K562 (cell line): ENCODE measurements around the gene HIVEP3. TPM values are rescaled to one million over a fixed set of nuclear protein-coding genes. Genes with fewer than 3 reads are reported as not detected.

Experiments used
- ATF4 ChIP-seq: fragments of 450-650 bp; formaldehyde crosslinking; IDR thresholded peaks from 2 replicates; pipeline ENCODE4 v1.4.0; 2022; ENCODE audit warnings: mild to moderate bottlenecking, moderate library complexity
- CEBPG ChIP-seq, 3 experiments: fragments of 200-800 bp in 1 of 3; sonication (Bioruptor generic) in 1 of 3; sonication (generic) in 1 of 3; formaldehyde crosslinking in 1 of 3; IDR thresholded peaks in 2 of 3; conservative IDR thresholded peaks in 1 of 3; 2 replicates each; pipeline versions ENCODE4 v1.6.1 to v1.8.0; 2016 to 2022; ENCODE audit warnings: missing compliant biosample characterization in 2 of 3, missing genetic modification characterization in 2 of 3, mild to moderate bottlenecking in 1 of 3, missing genetic modification reagents in 1 of 3
- CHD4 ChIP-seq: fragments of 200-600 bp; sonication (generic); IDR thresholded peaks from 3 replicates; pipeline ENCODE4 v1.6.1; 2012; ENCODE audit warnings: low read depth, mild to moderate bottlenecking, mixed read lengths, low read length, inconsistent platforms; ENCODE audit not compliant: insufficient read depth, insufficient replicate concordance, poor library complexity, severe bottlenecking
- GTF2B ChIP-seq: IDR thresholded peaks from 2 replicates; pipeline ENCODE4 v1.6.1; 2011; ENCODE audit not compliant: insufficient read length; ENCODE audit errors: extremely low read depth
- KDM5B ChIP-seq: fragments of 200-600 bp; sonication (generic); IDR thresholded peaks from 2 replicates; pipeline ENCODE4 v1.6.1; 2012; ENCODE audit warnings: low read depth, mild to moderate bottlenecking, moderate library complexity, low read length, control low read depth, inconsistent platforms; ENCODE audit not compliant: insufficient replicate concordance
- LARP7 ChIP-seq: fragments of 450-650 bp; IDR thresholded peaks from 2 replicates; pipeline ENCODE4 v1.6.1; 2016
- POLR2H ChIP-seq: IDR thresholded peaks from 2 replicates; pipeline ENCODE4 v1.6.1; 2016; ENCODE audit warnings: missing genetic modification characterization, low read depth, mild to moderate bottlenecking, control low read depth, missing compliant biosample characterization, moderate library complexity
- SRSF3 ChIP-seq: fragments of 200-400 bp; formaldehyde crosslinking; IDR thresholded peaks from 2 replicates; pipeline ENCODE4 v1.6.1; 2016; ENCODE audit warnings: mild to moderate bottlenecking, low read length, moderate library complexity; ENCODE audit not compliant: insufficient read depth
- ZNF143 ChIP-seq: sonication (generic); formaldehyde crosslinking; IDR thresholded peaks from 2 replicates; pipeline ENCODE4 v1.9.0; 2022; ENCODE audit warnings: mild to moderate bottlenecking, missing genetic modification reagents
- polyA plus RNA-seq, 8 experiments: library from polyadenylated mRNA; depleted of rRNA in 4 of 8; stranded (reverse) in 5 of 8; unstranded in 3 of 8; fragments of >200 nt; fragmentation: Nextera tagmentation in 2 of 8; fragmentation: Illumina TruSeq in 1 of 8; extraction: Ambion mirVana in 2 of 8; extraction: Trizol in 1 of 8; gene quantifications; 2 replicates each; pipeline versions ENCODE4 v1.2.1 to v1.2.3, GENCODE V29; 2011 to 2014; ENCODE audit warnings: inconsistent platforms in 1 of 8, missing spikeins in 1 of 8
- total RNA-seq, 7 experiments: library from RNA; depleted of rRNA in 6 of 7; stranded (reverse); fragments of >200 nt in 6 of 7; fragmentation: Illumina TruSeq in 2 of 7; extraction: Trizol in 2 of 7; gene quantifications; 2 replicates each; pipeline versions ENCODE4 v1.2.1 to v1.2.3, GENCODE V29; 2011 to 2021; ENCODE audit warnings: low replicate concordance in 1 of 7

The HIVEP3 gene
- total and polyA plus RNA-seq, 9 of the 15 experiments (the other 6 are each of a cell fraction or from before 2014, with no cell fraction given): 0.09 to 0.58 (median 0.34) TPM; not detected in 1

GRCh38 chr1:41718497-41718896 is 200.2 kb downstream of the HIVEP3 start (continued):
- TF ChIP-seq POLR2H: no peak
- TF ChIP-seq KDM5B: no peak
- TF ChIP-seq CEBPG (CRISPR knock-in tag; IDR thresholded peaks at IDR 0.05): no peak
- no peak for TF ChIP-seq CEBPG (tag; conservative IDR thresholded peaks at IDR 0.05 in 1 of 2, IDR thresholded peaks at IDR 0.05 in 1 of 2)
- TF ChIP-seq ATF4: no peak
- no peak for TF ChIP-seq SRSF3
- no peak for TF ChIP-seq GTF2B
- no peak for TF ChIP-seq CHD4
- no peak for TF ChIP-seq LARP7
- TF ChIP-seq ZNF143 (CRISPR knock-in tag): no peak
